ENCODE measurements around the gene MAT2A.
"Not testable (repeated sequence)": the region's sequence is repeated elsewhere in the genome, so short reads cannot be mapped to it uniquely, and the experiment has no call there.

MAT2A gene

GRCh38 chr2:85579266-85579935 lies 40.4 kb downstream of the MAT2A start:
- no peak for DNase-seq (ENCODE audit: low read depth)

- no peak for DNase-seq (ENCODE audit: low read depth)
Measured at GRCh38 chr2:85580206-85580605, 41.2 kb downstream of the MAT2A start.

- DNase-seq (ENCODE audit: low read depth) = no peak
Measured at GRCh38 chr2:85582492-85582891, 43.5 kb downstream of the MAT2A start.

GRCh38 chr2:85583667-85584353 lies 44.8 kb downstream of the MAT2A start:
- DNase-seq (ENCODE audit: low read depth) = peak; percentile 20

- DNase-seq (ENCODE audit: low read depth) = no peak
Measured at GRCh38 chr2:85584354-85584856, 45.4 kb downstream of the MAT2A start, which contains the start of gene VAMP5. TSS of gene VAMP5 (plus strand) at chr2:85584431. CDS start at chr2:85584491, 60 bp downstream.

GRCh38 chr2:85584857-85585780 lies 46.2 kb downstream of the MAT2A start:
- no peak for DNase-seq (ENCODE audit: low read depth)

- no peak for DNase-seq (ENCODE audit: low read depth)
Measured at GRCh38 chr2:85585781-85586105, 46.8 kb downstream of the MAT2A start.

- DNase-seq (ENCODE audit: low read depth) = no peak
Measured at GRCh38 chr2:85588236-85588635, 49.3 kb downstream of the MAT2A start.

GRCh38 chr2:85588645-85589044 lies 49.7 kb downstream of the MAT2A start:
- DNase-seq (ENCODE audit: low read depth) = no peak

GRCh38 chr2:85589181-85589580 lies 50.2 kb downstream of the MAT2A start:
- DNase-seq (ENCODE audit: low read depth) = no peak

- no peak for DNase-seq (ENCODE audit: low read depth)
Measured at GRCh38 chr2:85589982-85590791, 51.2 kb downstream of the MAT2A start.

GRCh38 chr2:85590950-85591349 lies 52.0 kb downstream of the MAT2A start:
- no peak for DNase-seq (ENCODE audit: low read depth)

GRCh38 chr2:85591563-85591962 lies 52.6 kb downstream of the MAT2A start:
- no peak for DNase-seq (ENCODE audit: low read depth)

GRCh38 chr2:85592299-85592698 lies 53.3 kb downstream of the MAT2A start:
- DNase-seq (ENCODE audit: low read depth) = not testable (repeated sequence)

GRCh38 chr2:85593023-85593422 lies 54.1 kb downstream of the MAT2A start:
- DNase-seq (ENCODE audit: low read depth) = no peak

Data from activated gamma-delta T cell treated with anti-CD3 and anti-CD28 coated beads, Interleukin-2, amount 50 U/mL, for 16 hours (primary cell).